GM12872 (cell line): ENCODE results near the gene ABI3.

ENCODE experiments used
- CTCF ChIP-seq: IDR thresholded peaks from 3 replicates; pipeline ENCODE4 v1.5.1; 2011; ENCODE audit warnings: low read depth, mild to moderate bottlenecking, low read length, moderate library complexity; ENCODE audit not compliant: insufficient read depth

ABI3 gene

GRCh38 chr17:49254066-49254465 is 43.6 kb downstream of the ABI3 start:
- TF ChIP-seq CTCF = no peak

- no peak for TF ChIP-seq CTCF
Measured at GRCh38 chr17:49255125-49255524, 44.6 kb downstream of the ABI3 start.

GRCh38 chr17:49258394-49258793 is 47.9 kb downstream of the ABI3 start:
- TF ChIP-seq CTCF = no peak

DNA sequence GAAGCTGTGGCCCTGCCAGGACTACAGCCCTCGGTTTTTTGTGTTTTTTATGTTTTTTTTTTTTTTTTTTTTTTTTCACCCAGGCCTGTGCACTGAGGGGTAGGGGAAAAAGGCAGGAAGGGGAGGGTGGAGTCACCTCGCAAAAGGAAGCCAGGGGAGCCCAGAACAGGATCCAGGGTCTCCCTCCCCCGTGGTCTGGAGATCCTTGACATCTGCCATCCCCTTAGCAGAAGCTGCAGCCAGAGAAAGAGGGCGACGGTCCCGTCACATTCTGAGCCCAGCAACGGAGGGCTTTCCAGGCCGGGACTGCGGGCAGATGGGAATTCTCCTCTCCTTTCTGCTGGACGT is 49.1 kb downstream of the ABI3 start:
- TF ChIP-seq CTCF = no peak

- no peak for TF ChIP-seq CTCF
Measured at GRCh38 chr17:49260011-49260816, 49.7 kb downstream of the ABI3 start.

DNA sequence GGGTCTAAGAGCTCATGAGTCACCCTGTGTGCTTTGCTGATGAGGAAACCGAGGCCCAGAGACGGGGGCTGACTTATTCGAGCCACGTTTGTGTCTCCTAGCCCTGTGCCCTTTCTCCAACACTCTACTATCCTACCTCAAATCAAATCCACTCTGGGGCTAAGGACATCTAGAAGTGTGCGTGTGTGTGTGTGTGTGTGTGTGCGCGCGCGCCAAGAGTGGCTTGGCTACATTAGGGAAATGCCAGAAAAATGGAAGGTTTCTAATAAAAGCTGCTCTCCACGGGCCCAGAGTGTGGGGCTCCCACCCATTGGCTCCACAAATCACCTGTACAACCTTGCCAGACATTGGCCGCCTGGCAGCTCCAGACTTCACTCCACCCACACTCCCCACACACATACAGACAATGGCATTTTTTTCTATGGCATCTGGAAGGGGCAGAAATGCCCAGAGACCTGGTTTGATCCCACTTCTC is 50.3 kb downstream of the ABI3 start:
- TF ChIP-seq CTCF = no peak

DNA sequence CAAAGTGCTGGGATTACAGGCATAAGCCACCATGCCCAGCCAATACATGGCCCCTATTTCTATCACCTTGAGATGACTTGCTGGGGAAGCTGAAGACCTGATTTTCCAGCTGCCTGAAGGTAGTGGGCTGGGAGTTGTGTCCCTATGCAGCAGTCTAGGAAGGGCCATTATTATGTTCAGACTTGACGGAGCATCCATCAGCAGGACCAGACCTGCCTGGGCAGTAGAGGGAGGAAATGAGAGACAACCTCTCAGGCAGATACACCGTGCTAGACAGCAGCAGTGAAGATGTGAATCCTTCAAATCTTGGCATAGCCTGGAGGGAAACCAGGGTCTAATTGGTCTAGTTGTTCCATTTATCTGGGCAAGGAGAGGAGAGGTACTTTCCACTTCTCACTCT is 55.7 kb downstream of the ABI3 start:
- TF ChIP-seq CTCF = no peak
